K562 (cell line): ENCODE measurements around the gene ZBTB47. TPM values are rescaled to one million over a fixed set of nuclear protein-coding genes. Genes with fewer than 3 reads are reported as not detected.

ENCODE experiments used
- ATAC-seq: fragments of 200-7000 bp; cut with Tn5 transposase; 3 replicates; pipeline ENCODE4 v1.9.1; 2020; ENCODE audit warnings: moderate library complexity
- BruUV-seq: library from RNA; stranded (reverse); fragments of 400-500 nt; replicated peaks from 2 replicates; lab custom pipeline; 2021; lab: Mats Ljungman, UMichigan
- CTCF ChIA-PET: fragments of 300-600 bp; formaldehyde crosslinking; extraction: SDS; loops from one replicate; lab custom pipeline; 2021; ENCODE audit warnings: low intra/inter-chr PET ratio; lab: Yijun Ruan, JAX
- POLR2A ChIA-PET: fragments of 300-600, 350-650 bp; sonication (Branson Sonifier 250); formaldehyde crosslinking; extraction: SDS; loops from one replicate; lab custom pipeline; 2021; ENCODE audit warnings: antibody characterized with exemption, inconsistent platforms; lab: Yijun Ruan, JAX
- DNase-seq, 4 experiments: peaks; one replicate each; pipeline versions ENCODE4 v3.0.0 to v3.0.0-alpha.2; 2011 to 2018; ENCODE audit warnings: low spot score in 3 of 4, mixed read lengths in 3 of 4; ENCODE audit errors: extremely low read depth in 1 of 4
- FAIRE-seq: peaks from 2 replicates; lab custom pipeline; 2011; peaks lifted over from hg19 to GRCh38; lab: Jason Lieb, UNC
- H2AFZ ChIP-seq: 2 replicates; pipeline ENCODE4 v1.6.0; 2011; ENCODE audit warnings: low read depth, low read length, control low read depth, inconsistent platforms
- H3K27ac ChIP-seq: fragments of 200-600 bp; 3 replicates; pipeline ENCODE4 v1.8.0; 2011; ENCODE audit warnings: low read depth, mild to moderate bottlenecking, control low read depth, inconsistent platforms, low read length, moderate library complexity, mixed read lengths; ENCODE audit errors: extremely low read depth
- H3K27me3 ChIP-seq, 2 experiments: fragments of 300-600 bp in 1 of 2; 2 replicates in 1 of 2; 3 replicates in 1 of 2; pipeline versions ENCODE4 v1.6.0 to v1.8.0; 2011; ENCODE audit warnings: inconsistent platforms in 2 of 2, low read length in 2 of 2, mild to moderate bottlenecking in 1 of 2, mixed read lengths in 1 of 2, moderate library complexity in 1 of 2; ENCODE audit not compliant: control insufficient read depth in 2 of 2, insufficient read depth in 2 of 2
- H3K36me3 ChIP-seq: fragments of 300-600 bp; 3 replicates; pipeline ENCODE4 v1.8.0; 2011; ENCODE audit warnings: mild to moderate bottlenecking, low read length, inconsistent platforms; ENCODE audit not compliant: control insufficient read depth, insufficient read depth
- H3K4me1 ChIP-seq, 2 experiments: fragments of 200-600 bp in 1 of 2; replicated peaks in 1 of 2; 2 replicates in 1 of 2; 3 replicates in 1 of 2; pipeline versions ENCODE4 v1.5.1 to v1.8.0; 2011; ENCODE audit warnings: inconsistent platforms in 2 of 2, low read length in 2 of 2, mild to moderate bottlenecking in 1 of 2, mixed read lengths in 1 of 2, moderate library complexity in 1 of 2; ENCODE audit not compliant: control insufficient read depth in 2 of 2, insufficient read depth in 2 of 2
- H3K4me2 ChIP-seq: 2 replicates; pipeline ENCODE4 v1.6.1; 2011; ENCODE audit warnings: low read length, control low read depth, inconsistent platforms, mixed read lengths; ENCODE audit not compliant: insufficient read depth
- H3K4me3 ChIP-seq: fragments of 200-600 bp; sonication (generic), shearing (Covaris generic); 2 replicates; pipeline ENCODE4 v1.5.1; 2016; ENCODE audit warnings: control low read depth, inconsistent platforms
- H3K79me2 ChIP-seq: fragments of 200-600 bp; 3 replicates; pipeline ENCODE4 v1.8.0; 2011; ENCODE audit warnings: low read length, inconsistent platforms; ENCODE audit not compliant: control insufficient read depth, insufficient read depth
- H3K9ac ChIP-seq, 2 experiments: 2 replicates each; pipeline versions ENCODE4 v1.6.0 to v1.6.1; 2011; ENCODE audit warnings: low read depth in 2 of 2, low read length in 2 of 2, control low read depth in 1 of 2, inconsistent platforms in 1 of 2, mild to moderate bottlenecking in 1 of 2, mixed read lengths in 1 of 2; ENCODE audit not compliant: insufficient read depth in 1 of 2
- H3K9me1 ChIP-seq: one replicate; pipeline ENCODE4 v1.6.0; 2011; ENCODE audit warnings: inconsistent platforms, mild to moderate bottlenecking, low read length, moderate library complexity; ENCODE audit not compliant: control insufficient read depth, insufficient read depth
- H3K9me3 ChIP-seq: replicated peaks from 2 replicates; pipeline ENCODE4 v1.5.1; 2011; ENCODE audit warnings: low read depth, low read length, inconsistent platforms; ENCODE audit not compliant: control insufficient read depth, insufficient read depth
- H4K20me1 ChIP-seq: replicated peaks from 2 replicates; pipeline ENCODE4 v1.6.1; 2011; ENCODE audit warnings: low read length, inconsistent platforms, mixed read lengths; ENCODE audit not compliant: control insufficient read depth, insufficient read depth
- CREB1 ChIP-seq, 2 experiments: sonication (generic) in 1 of 2; formaldehyde crosslinking in 1 of 2; IDR thresholded peaks; 2 replicates each; pipeline versions ENCODE4 v1.6.1 to v1.8.0; 2012 to 2022; ENCODE audit warnings: inconsistent platforms in 1 of 2, mild to moderate bottlenecking in 1 of 2, missing genetic modification reagents in 1 of 2, moderate library complexity in 1 of 2
- DNMT1 ChIP-seq: fragments of 450-650 bp; IDR thresholded peaks from 2 replicates; pipeline ENCODE4 v1.6.1; 2016; ENCODE audit warnings: antibody characterized with exemption, mild to moderate bottlenecking
- ETS2 ChIP-seq: IDR thresholded peaks from 2 replicates; pipeline ENCODE4 v1.6.1; 2016; ENCODE audit warnings: borderline replicate concordance, missing genetic modification characterization, mild to moderate bottlenecking, moderate library complexity, missing compliant biosample characterization; ENCODE audit not compliant: poor library complexity, severe bottlenecking
- FOXA3 ChIP-seq, 2 experiments: fragments of 450-650 bp in 1 of 2; sonication (generic) in 1 of 2; formaldehyde crosslinking; IDR thresholded peaks in 1 of 2; conservative IDR thresholded peaks in 1 of 2; 2 replicates each; pipeline versions ENCODE4 v1.4.0 to v1.8.0; 2020 to 2022; ENCODE audit warnings: mild to moderate bottlenecking in 2 of 2, missing genetic modification reagents in 1 of 2
- MAX ChIP-seq: sonication (generic); formaldehyde crosslinking; IDR thresholded peaks from 2 replicates; pipeline ENCODE4 v1.9.0; 2022; ENCODE audit warnings: mild to moderate bottlenecking, missing genetic modification reagents
- RBFOX2 ChIP-seq: fragments of 200-400 bp; formaldehyde crosslinking; IDR thresholded peaks from 2 replicates; pipeline ENCODE4 v1.6.1; 2017; ENCODE audit warnings: low read depth, mild to moderate bottlenecking, low read length, moderate library complexity
- RBM15 ChIP-seq: fragments of 200-400 bp; formaldehyde crosslinking; IDR thresholded peaks from 2 replicates; pipeline ENCODE4 v1.6.1; 2018; ENCODE audit warnings: mild to moderate bottlenecking, low read length, moderate library complexity; ENCODE audit not compliant: insufficient read depth
- SETDB1 ChIP-seq: IDR thresholded peaks from one replicate; pipeline ENCODE4 v1.6.1; 2012; ENCODE audit warnings: low read length, control low read depth, inconsistent platforms
- SMARCC2 ChIP-seq: fragments of 450-650 bp; IDR thresholded peaks from 2 replicates; pipeline ENCODE4 v1.6.1; 2017; ENCODE audit warnings: antibody characterized with exemption, moderate library complexity, mild to moderate bottlenecking, low read depth
- TGIF2 ChIP-seq: sonication (generic); formaldehyde crosslinking; IDR thresholded peaks from 2 replicates; pipeline ENCODE4 v1.8.1; 2022; ENCODE audit warnings: mild to moderate bottlenecking, missing genetic modification reagents, moderate library complexity
- THAP7 ChIP-seq: fragments of 250-450 bp; sonication (Bioruptor Pico); IDR thresholded peaks from 2 replicates; pipeline ENCODE4 v1.5.0; 2021
- USF1 ChIP-seq: sonication (generic); formaldehyde crosslinking; IDR thresholded peaks from 2 replicates; pipeline ENCODE4 v1.9.0; 2022; ENCODE audit warnings: mild to moderate bottlenecking, missing genetic modification reagents
- YBX1 ChIP-seq: fragments of 450-650 bp; IDR thresholded peaks from 2 replicates; pipeline ENCODE4 v1.7.1; 2016; ENCODE audit warnings: mild to moderate bottlenecking
- ZBED1 ChIP-seq: IDR thresholded peaks from 2 replicates; pipeline ENCODE4 v1.6.1; 2014
- ZBTB8A ChIP-seq: fragments of 450-650 bp; IDR thresholded peaks from 2 replicates; pipeline ENCODE4 v1.6.1; 2018; ENCODE audit warnings: mild to moderate bottlenecking, moderate library complexity; ENCODE audit not compliant: partially characterized antibody
- ZKSCAN8 ChIP-seq: fragments of 200-800 bp; sonication (Bioruptor generic); IDR thresholded peaks from 2 replicates; pipeline ENCODE4 v1.6.1; 2016; ENCODE audit warnings: missing genetic modification characterization, missing compliant biosample characterization
- ZNF384 ChIP-seq: IDR thresholded peaks from 2 replicates; pipeline ENCODE4 v1.6.1; 2012; ENCODE audit warnings: low read depth, low read length, improper control_type of control experiment
- WGBS: fragments of 100-300 bp; shearing (Covaris generic); methylation state at CpG from one replicate; pipeline ENCODE4 v1.1.6; 2016; ENCODE audit warnings: low coverage, mixed read lengths; ENCODE audit not compliant: insufficient coverage; ENCODE audit errors: missing lambda C conversion rate; 5-methylcytosine and 5-hydroxymethylcytosine counted together
- in situ Hi-C: fragments of 300-500 bp; cut with MboI; formaldehyde crosslinking; loops from 4 replicates; pipeline ENCODE4 v1.15.0; 2018; ENCODE audit warnings: inconsistent platforms, mixed read lengths
- intact Hi-C: fragments of 100-400 bp; cut with micrococcal nuclease; formaldehyde crosslinking; loops from 2 replicates; pipeline ENCODE4 v1.14.2; 2022
- polyA plus RNA-seq, 8 experiments: library from polyadenylated mRNA; depleted of rRNA in 4 of 8; stranded (reverse) in 5 of 8; unstranded in 3 of 8; fragments of >200 nt; fragmentation: Nextera tagmentation in 2 of 8; fragmentation: Illumina TruSeq in 1 of 8; extraction: Ambion mirVana in 2 of 8; extraction: Trizol in 1 of 8; gene quantifications; 2 replicates each; pipeline versions ENCODE4 v1.2.1 to v1.2.3, GENCODE V29; 2011 to 2014; ENCODE audit warnings: inconsistent platforms in 1 of 8, missing spikeins in 1 of 8
- total RNA-seq, 7 experiments: library from RNA; depleted of rRNA in 6 of 7; stranded (reverse); fragments of >200 nt in 6 of 7; fragmentation: Illumina TruSeq in 2 of 7; extraction: Trizol in 2 of 7; gene quantifications; 2 replicates each; pipeline versions ENCODE4 v1.2.1 to v1.2.3, GENCODE V29; 2011 to 2021; ENCODE audit warnings: low replicate concordance in 1 of 7
- TF ChIP-seq, protein P1 (sequence below): sonication (generic); formaldehyde crosslinking; IDR thresholded peaks from 2 replicates; pipeline ENCODE4 v1.8.0; 2023; ENCODE audit warnings: mild to moderate bottlenecking, missing genetic modification reagents

The ZBTB47 gene
- total and polyA plus RNA-seq, 9 of the 15 experiments (the other 6 are each of a cell fraction or from before 2014, with no cell fraction given): 0.11 to 4.6 (median 1.7) TPM; not detected in 1

DNA sequence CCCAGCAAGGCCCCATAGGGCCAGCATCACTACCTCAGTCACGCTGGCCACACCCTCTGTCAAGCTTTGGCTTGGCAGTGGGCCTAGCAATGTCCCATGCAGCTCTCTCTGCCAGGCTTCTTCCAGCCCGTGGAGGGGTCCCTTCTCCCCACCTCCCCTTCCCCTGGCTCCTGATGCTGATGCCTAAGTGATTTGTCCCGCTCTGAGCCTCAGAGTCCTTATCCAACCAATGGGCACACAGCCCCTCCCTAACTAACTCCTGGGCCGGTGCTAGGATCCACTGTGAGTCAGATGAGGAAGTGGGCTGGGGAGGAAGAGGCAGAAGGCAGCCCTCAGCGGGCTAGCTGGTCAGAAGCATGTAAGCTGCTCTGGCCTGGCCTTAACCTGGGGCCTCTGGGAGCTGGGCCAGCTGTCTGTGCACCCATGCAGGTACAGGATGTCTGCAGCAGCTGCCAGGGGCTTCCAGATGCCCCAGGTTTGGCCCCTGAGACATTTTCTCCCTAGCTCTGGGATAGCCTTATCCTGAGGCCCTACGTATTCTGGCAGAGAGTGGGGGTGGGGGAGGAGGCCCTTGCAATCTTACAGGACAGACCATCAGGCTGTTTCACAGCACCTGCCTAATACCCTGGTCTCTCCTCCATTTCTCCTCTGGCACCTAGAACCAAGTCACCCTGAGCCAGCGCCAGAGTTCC is 740 bp upstream of the ZBTB47 start (continued):
- no peak for TF ChIP-seq ZBTB8A
- peak; percentile 14; the same call in 1 of the 2 replicates for TF ChIP-seq MAX (CRISPR knock-in tag)
- no peak for TF ChIP-seq DNMT1

DNA sequence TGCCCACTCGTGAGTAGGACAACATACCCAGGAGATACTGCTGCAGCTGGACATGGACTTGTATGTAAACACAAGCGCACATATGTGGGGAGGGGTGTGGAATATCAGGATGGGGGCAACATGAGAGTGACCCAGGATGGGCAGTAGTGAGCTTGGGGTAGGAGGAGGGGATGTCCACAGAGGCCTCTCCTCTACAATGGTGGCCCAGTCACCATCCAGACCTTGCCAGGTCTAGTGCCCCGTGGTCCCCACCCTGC is 266 bp upstream of the ZBTB47 start:
- no peak for FAIRE-seq
- POLR2A ChIA-PET: interaction anchor here (0.7 to 4.0 kb wide), 5 partner anchors 12 to 52 kb away, joined by 3 to 37 read pairs (median 3); no protein-coding TSS in a partner anchor
- H3K4me2 ChIP-seq: peak overlapping the region; percentile 78
- TF ChIP-seq SETDB1 (no peak), RBFOX2 (peak; percentile 9; the same call in 1 of the 2 replicates), FOXA3 (CRISPR knock-in tag; conservative IDR thresholded peaks at IDR 0.05 in 1 of 2, IDR thresholded peaks at IDR 0.05 in 1 of 2) (0 out of 4 replicates have a peak, but pooled peaks of 1 of the 2 experiments have one; percentile 58), TGIF2 (CRISPR knock-in tag) (no peak), RBM15 (no peak), ZBED1 (no peak), ZNF384 (no peak), CREB1 (IDR thresholded peaks at IDR 0.05) (no peak), CREB1 (CRISPR knock-in tag; IDR thresholded peaks at IDR 0.05) (peak; percentile 43; the same call in 1 of the 2 replicates), YBX1 (no peak), ZKSCAN8 (CRISPR knock-in tag) (no peak), THAP7 (CRISPR knock-in tag) (no peak), SMARCC2 (no peak), ETS2 (tag) (no peak), USF1 (0 out of 2 replicates have a peak, but pooled peaks have one; percentile 16)
- TF ChIP-seq, protein P1, sequence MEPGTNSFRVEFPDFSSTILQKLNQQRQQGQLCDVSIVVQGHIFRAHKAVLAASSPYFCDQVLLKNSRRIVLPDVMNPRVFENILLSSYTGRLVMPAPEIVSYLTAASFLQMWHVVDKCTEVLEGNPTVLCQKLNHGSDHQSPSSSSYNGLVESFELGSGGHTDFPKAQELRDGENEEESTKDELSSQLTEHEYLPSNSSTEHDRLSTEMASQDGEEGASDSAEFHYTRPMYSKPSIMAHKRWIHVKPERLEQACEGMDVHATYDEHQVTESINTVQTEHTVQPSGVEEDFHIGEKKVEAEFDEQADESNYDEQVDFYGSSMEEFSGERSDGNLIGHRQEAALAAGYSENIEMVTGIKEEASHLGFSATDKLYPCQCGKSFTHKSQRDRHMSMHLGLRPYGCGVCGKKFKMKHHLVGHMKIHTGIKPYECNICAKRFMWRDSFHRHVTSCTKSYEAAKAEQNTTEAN (CRISPR knock-in tag): no peak

More for the DNA sequence above, 266 bp upstream of the ZBTB47 start:
- Histone ChIP-seq H3K4me1 (peaks cover 16 to 45% of the 10 kb centered on the region in 2 experiments), H3K9ac (peak overlapping the region; percentile 65 to 94; a peak in 3 of 4 replicates), H3K9me3 (no peaks in the 10 kb centered on the region), H2AFZ (peak overlapping the region; percentile 85), H3K4me3 (peak overlapping the region; percentile 53; the same call in 1 of the 2 replicates), H3K27me3 (no peaks in the 10 kb centered on the region), H4K20me1 (no peaks in the 10 kb centered on the region), H3K36me3 (peaks cover 10% of the 10 kb centered on the region), H3K79me2 (no peaks in the 10 kb centered on the region), H3K9me1 (peaks cover 4% of the 10 kb centered on the region), H3K27ac (peak overlapping the region; percentile 37; the same call in 2 of the 3 replicates)
- ATAC-seq (no peak), DNase-seq (no peak)
- intact Hi-C loops: loop anchor here (5.0 kb wide), 1 partner anchor 71 kb away; the partner anchor contains the start of gene SEC22C
- BruUV-seq: no TSS peak
- in situ Hi-C loops: loop anchor here (5.0 kb wide), 1 partner anchor 94 kb away; no protein-coding TSS in a partner anchor
- CTCF ChIA-PET: no interaction called here
- WGBS: 75% methylated on average over 3 of the region's 3 CpGs
